ENCODE data around the gene IFT43.

Gene IFT43

GRCh38 chr14:76015668-76016067 is 30.1 kb downstream of the IFT43 start:
- Mint-ChIP-seq H3K27me3 (no peaks in the 10 kb centered on the region), H3K9me3 (peaks cover 11% of the 10 kb centered on the region), H3K4me1 (ENCODE audit: low read depth) (no peaks in the 10 kb centered on the region), H3K4me3 (no peak overlapping the region), H3K36me3 (ENCODE audit: low read depth) (peaks cover 82% of the 10 kb centered on the region), H3K27ac (no peak overlapping the region)
- DNase-seq: no peak

GRCh38 chr14:76019676-76020075 is 34.1 kb downstream of the IFT43 start:
- Mint-ChIP-seq H3K4me3 (no peak overlapping the region), H3K9me3 (peaks cover 11% of the 10 kb centered on the region), H3K36me3 (ENCODE audit: low read depth) (peaks cover 72% of the 10 kb centered on the region), H3K27ac (no peak overlapping the region), H3K27me3 (no peaks in the 10 kb centered on the region), H3K4me1 (ENCODE audit: low read depth) (no peaks in the 10 kb centered on the region)
- no peak for DNase-seq

- Mint-ChIP-seq H3K36me3 (ENCODE audit: low read depth) (peaks cover 62% of the 10 kb centered on the region), H3K9me3 (peaks cover 11% of the 10 kb centered on the region), H3K4me1 (ENCODE audit: low read depth) (no peaks in the 10 kb centered on the region), H3K27ac (no peak overlapping the region), H3K27me3 (no peaks in the 10 kb centered on the region), H3K4me3 (no peak overlapping the region)
- DNase-seq: no peak
These were observed 37.4 kb downstream of the IFT43 start for GRCh38 chr14:76022991-76023390.

- H3K4me3 Mint-ChIP-seq: no peak overlapping the region
- H3K36me3 Mint-ChIP-seq (ENCODE audit: low read depth): peaks cover 54% of the 10 kb centered on the region
- no peak overlapping the region for H3K27ac Mint-ChIP-seq
- no peaks in the 10 kb centered on the region for H3K27me3 Mint-ChIP-seq
- DNase-seq: no peak
- no peaks in the 10 kb centered on the region for H3K4me1 Mint-ChIP-seq (ENCODE audit: low read depth)
- peaks cover 9% of the 10 kb centered on the region for H3K9me3 Mint-ChIP-seq
These were observed 38.2 kb downstream of the IFT43 start for GRCh38 chr14:76023757-76024156.

GRCh38 chr14:76024211-76024907 is 38.8 kb downstream of the IFT43 start:
- no peak for DNase-seq
- Mint-ChIP-seq H3K4me1 (ENCODE audit: low read depth) (no peaks in the 10 kb centered on the region), H3K36me3 (ENCODE audit: low read depth) (peaks cover 49% of the 10 kb centered on the region), H3K27ac (no peak overlapping the region), H3K27me3 (no peaks in the 10 kb centered on the region), H3K9me3 (peaks cover 7% of the 10 kb centered on the region), H3K4me3 (no peak overlapping the region)

GRCh38 chr14:76034566-76034965 is 49.0 kb downstream of the IFT43 start:
- no peak overlapping the region for H3K27ac Mint-ChIP-seq
- H3K27me3 Mint-ChIP-seq: no peaks in the 10 kb centered on the region
- no peaks in the 10 kb centered on the region for H3K9me3 Mint-ChIP-seq
- H3K4me1 Mint-ChIP-seq (ENCODE audit: low read depth): no peaks in the 10 kb centered on the region
- no peak overlapping the region for H3K4me3 Mint-ChIP-seq
- H3K36me3 Mint-ChIP-seq (ENCODE audit: low read depth): no peaks in the 10 kb centered on the region
- DNase-seq: no peak

- Mint-ChIP-seq H3K27ac (no peak overlapping the region), H3K9me3 (no peaks in the 10 kb centered on the region), H3K4me1 (ENCODE audit: low read depth) (no peaks in the 10 kb centered on the region)
These were observed 55.1 kb downstream of the IFT43 start for GRCh38 chr14:76040704-76041103.

GRCh38 chr14:76045773-76046172 is 60.2 kb downstream of the IFT43 start:
- no peak overlapping the region for H3K4me3 Mint-ChIP-seq
- DNase-seq: no peak
- peaks cover 3% of the 10 kb centered on the region for H3K4me1 Mint-ChIP-seq (ENCODE audit: low read depth)
- H3K27ac Mint-ChIP-seq: no peak overlapping the region
- H3K9me3 Mint-ChIP-seq: no peaks in the 10 kb centered on the region
- no peaks in the 10 kb centered on the region for H3K27me3 Mint-ChIP-seq
- no peaks in the 10 kb centered on the region for H3K36me3 Mint-ChIP-seq (ENCODE audit: low read depth)

More at GRCh38 chr14:76040704-76041103, 55.1 kb downstream of the IFT43 start:
- Mint-ChIP-seq H3K27me3 (no peaks in the 10 kb centered on the region), H3K36me3 (ENCODE audit: low read depth) (no peaks in the 10 kb centered on the region), H3K4me3 (no peak overlapping the region)
- no peak for DNase-seq

- Mint-ChIP-seq H3K4me3 (no peak overlapping the region), H3K36me3 (ENCODE audit: low read depth) (no peaks in the 10 kb centered on the region), H3K27ac (no peak overlapping the region), H3K27me3 (no peaks in the 10 kb centered on the region), H3K9me3 (no peaks in the 10 kb centered on the region), H3K4me1 (ENCODE audit: low read depth) (peaks cover 3% of the 10 kb centered on the region)
- no peak for DNase-seq
These were observed 64.7 kb downstream of the IFT43 start for GRCh38 chr14:76050250-76050649.

- no peaks in the 10 kb centered on the region for H3K36me3 Mint-ChIP-seq (ENCODE audit: low read depth)
- H3K9me3 Mint-ChIP-seq: no peaks in the 10 kb centered on the region
These were observed 65.3 kb downstream of the IFT43 start for GRCh38 chr14:76050797-76051392.

GRCh38 chr14:76051717-76052465 is 66.3 kb downstream of the IFT43 start:
- Mint-ChIP-seq H3K27ac (no peak overlapping the region), H3K36me3 (ENCODE audit: low read depth) (no peaks in the 10 kb centered on the region), H3K4me1 (ENCODE audit: low read depth) (no peaks in the 10 kb centered on the region), H3K4me3 (no peak overlapping the region), H3K27me3 (no peaks in the 10 kb centered on the region), H3K9me3 (no peaks in the 10 kb centered on the region)
- no peak for DNase-seq

More at GRCh38 chr14:76050797-76051392, 65.3 kb downstream of the IFT43 start:
- H3K4me3 Mint-ChIP-seq: no peak overlapping the region
- peak; percentile 47 for DNase-seq
- H3K4me1 Mint-ChIP-seq (ENCODE audit: low read depth): peaks cover 2% of the 10 kb centered on the region
- H3K27me3 Mint-ChIP-seq: no peaks in the 10 kb centered on the region
- H3K27ac Mint-ChIP-seq: no peak overlapping the region

GRCh38 chr14:76053572-76054355 is 68.2 kb downstream of the IFT43 start:
- no peaks in the 10 kb centered on the region for H3K9me3 Mint-ChIP-seq
- no peaks in the 10 kb centered on the region for H3K27me3 Mint-ChIP-seq
- no peak overlapping the region for H3K27ac Mint-ChIP-seq
- DNase-seq: no peak
- no peak overlapping the region for H3K4me3 Mint-ChIP-seq
- no peaks in the 10 kb centered on the region for H3K36me3 Mint-ChIP-seq (ENCODE audit: low read depth)
- no peaks in the 10 kb centered on the region for H3K4me1 Mint-ChIP-seq (ENCODE audit: low read depth)

- peaks cover 9% of the 10 kb centered on the region for H3K36me3 Mint-ChIP-seq (ENCODE audit: low read depth)
- no peaks in the 10 kb centered on the region for H3K9me3 Mint-ChIP-seq
- no peak for DNase-seq
- no peaks in the 10 kb centered on the region for H3K4me1 Mint-ChIP-seq (ENCODE audit: low read depth)
- no peak overlapping the region for H3K4me3 Mint-ChIP-seq
- H3K27me3 Mint-ChIP-seq: no peaks in the 10 kb centered on the region
- no peak overlapping the region for H3K27ac Mint-ChIP-seq
These were observed 69.8 kb downstream of the IFT43 start for GRCh38 chr14:76055330-76055729.

- Mint-ChIP-seq H3K27ac (no peak overlapping the region), H3K4me1 (ENCODE audit: low read depth) (no peaks in the 10 kb centered on the region), H3K36me3 (ENCODE audit: low read depth) (peaks cover 9% of the 10 kb centered on the region), H3K4me3 (no peak overlapping the region), H3K27me3 (no peaks in the 10 kb centered on the region), H3K9me3 (no peaks in the 10 kb centered on the region)
- DNase-seq: no peak
These were observed 70.6 kb downstream of the IFT43 start for GRCh38 chr14:76056128-76056527.
